NCI-H2227 (cell line): ENCODE data around the gene IGFBP7.

Experiments
- DNase-seq: peaks from one replicate; lab custom pipeline; 2025; ENCODE audit not compliant: unreplicated experiment; lab: John Stamatoyannopoulos, UW

Gene IGFBP7, protein sequence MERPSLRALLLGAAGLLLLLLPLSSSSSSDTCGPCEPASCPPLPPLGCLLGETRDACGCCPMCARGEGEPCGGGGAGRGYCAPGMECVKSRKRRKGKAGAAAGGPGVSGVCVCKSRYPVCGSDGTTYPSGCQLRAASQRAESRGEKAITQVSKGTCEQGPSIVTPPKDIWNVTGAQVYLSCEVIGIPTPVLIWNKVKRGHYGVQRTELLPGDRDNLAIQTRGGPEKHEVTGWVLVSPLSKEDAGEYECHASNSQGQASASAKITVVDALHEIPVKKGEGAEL

DNA sequence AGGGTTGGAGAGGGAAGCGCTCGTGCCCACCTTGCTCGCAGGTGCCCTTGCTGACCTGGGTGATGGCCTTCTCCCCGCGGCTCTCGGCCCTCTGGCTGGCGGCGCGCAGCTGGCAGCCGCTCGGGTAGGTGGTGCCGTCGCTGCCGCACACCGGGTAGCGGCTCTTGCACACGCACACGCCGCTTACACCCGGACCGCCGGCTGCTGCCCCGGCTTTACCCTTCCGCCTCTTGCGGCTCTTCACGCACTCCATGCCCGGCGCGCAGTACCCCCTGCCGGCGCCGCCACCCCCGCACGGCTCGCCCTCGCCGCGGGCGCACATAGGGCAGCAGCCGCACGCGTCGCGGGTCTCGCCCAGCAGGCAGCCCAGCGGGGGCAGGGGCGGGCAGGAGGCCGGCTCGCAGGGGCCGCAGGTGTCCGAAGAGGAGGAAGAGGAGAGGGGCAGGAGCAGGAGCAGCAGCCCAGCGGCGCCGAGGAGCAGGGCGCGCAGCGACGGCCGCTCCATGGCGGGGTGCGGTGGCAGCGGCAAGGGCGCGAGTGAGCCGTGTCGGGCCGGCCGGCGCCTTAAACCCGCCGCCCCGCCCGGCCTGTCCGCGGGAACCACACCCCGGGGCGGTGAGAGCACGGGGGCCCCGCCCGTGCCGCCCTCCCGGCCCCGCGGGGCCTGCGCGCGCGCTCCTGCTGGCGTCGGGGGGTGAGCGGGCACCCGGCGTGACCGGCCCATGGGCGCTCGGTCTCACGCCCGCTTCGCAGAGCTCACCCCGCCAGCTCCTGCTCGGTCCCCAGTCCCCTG, at the start of gene IGFBP7:
Gene IGFBP7, minus strand, starts transcription at position 539 of the 793 bp plus-strand sequence. Its CDS starts 34 bp downstream, at position 505.
- DNase-seq = no peak

DNA sequence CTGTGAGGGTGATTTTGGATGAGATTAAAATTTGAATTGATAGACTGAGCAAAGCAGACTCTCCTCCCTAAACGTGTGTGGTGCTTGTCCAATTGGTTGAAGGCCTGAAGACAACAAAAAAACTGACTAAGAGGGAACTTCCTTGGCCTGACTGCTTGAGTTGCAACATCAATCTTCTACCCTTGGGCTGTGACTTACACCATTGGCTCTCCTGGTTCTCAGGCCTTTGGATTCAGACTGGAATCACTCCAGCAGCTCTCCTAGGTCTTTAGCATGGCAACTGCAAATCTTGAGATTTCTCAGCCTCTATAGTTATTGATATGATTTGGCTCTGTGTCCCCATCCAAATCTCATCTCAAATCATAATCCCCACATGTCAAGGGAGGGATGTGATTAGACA, 49.7 kb upstream of the IGFBP7 start:
- DNase-seq = no peak

DNA sequence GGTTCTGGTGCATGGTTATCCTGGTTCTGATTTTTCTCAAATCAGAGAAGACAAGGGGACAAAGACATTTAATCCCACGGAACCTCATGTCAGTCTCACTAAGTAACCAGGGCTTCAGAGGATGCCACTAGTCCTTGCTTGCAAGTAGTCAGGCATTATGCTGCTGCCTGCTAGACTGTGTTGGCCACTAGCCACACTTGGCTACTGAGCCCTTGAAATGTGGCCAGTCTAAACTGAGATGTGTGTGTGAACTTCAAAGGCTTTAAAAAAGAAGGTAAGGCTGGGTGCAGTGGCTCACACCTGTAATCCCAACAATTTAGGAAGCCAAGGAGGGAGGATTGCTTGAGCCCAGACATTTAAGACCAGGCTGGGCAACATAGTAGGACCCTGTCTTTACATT, 48.6 kb upstream of the IGFBP7 start:
- no peak for DNase-seq

DNA sequence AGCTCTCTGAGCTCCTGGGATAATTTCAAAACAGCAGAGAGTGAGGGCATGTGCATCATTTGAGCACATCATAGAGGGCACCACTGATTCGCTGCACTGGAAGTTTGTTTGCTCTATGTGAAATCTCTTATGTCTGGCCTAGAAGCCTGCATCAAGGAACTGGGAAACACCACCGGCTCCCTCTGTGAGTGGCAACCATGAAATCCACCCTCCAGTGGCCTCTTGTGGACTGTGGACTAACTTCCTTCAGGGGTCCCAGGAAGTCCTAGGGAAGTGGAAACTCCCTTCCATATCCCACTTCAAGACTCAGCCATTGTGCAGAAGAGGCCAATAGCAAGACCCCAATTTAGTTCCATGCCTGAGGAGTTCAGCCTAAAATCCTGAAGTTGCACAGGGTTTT, 48.0 kb upstream of the IGFBP7 start:
- no peak for DNase-seq

DNA sequence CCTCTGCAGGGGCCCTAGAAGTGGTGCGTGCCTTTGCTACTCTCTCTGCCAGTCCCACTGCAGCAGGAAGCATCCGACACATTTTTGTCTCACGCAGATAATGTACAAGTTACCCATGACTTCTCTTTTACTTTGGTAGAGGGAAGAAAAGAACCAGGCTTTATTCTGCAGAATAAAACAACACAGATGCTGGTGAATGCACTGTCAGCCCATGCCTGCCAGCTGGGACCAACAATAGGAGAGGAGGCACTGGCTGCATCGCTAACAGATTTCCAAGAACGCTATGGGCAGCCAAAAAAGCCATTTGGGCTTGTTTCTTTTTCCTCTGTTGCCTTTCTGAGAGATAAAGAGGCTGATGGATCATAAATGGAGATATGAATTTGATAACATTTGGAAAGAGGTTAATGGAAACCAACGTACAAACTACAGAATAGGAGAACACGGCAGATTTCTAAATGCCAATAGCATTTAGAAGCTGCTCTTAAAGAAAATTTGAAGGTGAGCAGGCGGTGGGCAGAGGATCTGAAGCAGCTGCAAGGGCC, 47.5 kb upstream of the IGFBP7 start:
- no peak for DNase-seq

DNA sequence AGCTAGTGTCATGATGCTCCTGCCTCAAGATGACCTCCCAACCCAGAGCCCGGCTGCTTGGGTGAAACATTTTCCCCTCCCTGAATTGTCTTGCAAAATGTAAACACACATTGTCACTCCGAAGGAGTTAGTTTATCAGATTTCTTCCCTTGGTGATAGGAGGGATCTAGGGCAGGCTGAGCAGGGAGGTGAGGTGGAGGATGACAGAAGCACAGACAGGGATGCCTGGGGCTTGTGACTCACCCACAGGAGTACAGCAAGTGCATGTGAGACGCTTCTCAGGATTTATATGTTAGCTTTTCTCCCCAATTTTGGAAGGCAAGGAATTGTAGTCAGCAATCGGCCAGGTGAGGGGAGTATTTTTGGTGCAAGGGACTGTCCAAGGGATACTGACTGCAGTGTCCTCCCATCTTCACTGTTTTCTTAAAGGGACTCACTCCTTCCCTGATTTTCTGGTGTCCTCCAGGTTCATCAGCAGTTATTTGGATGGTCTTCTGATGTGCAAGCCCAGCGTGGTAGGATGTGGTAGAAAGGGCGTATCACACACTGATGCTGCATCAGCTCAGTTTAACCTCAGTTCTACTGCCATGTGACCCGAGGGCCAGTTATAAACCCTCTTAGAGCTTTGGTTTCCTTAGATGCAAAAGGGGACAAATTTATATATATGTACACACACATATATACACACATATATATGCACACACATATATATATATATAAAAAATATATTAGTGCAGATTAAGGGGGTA, 46.2 kb upstream of the IGFBP7 start:
- no peak for DNase-seq

DNA sequence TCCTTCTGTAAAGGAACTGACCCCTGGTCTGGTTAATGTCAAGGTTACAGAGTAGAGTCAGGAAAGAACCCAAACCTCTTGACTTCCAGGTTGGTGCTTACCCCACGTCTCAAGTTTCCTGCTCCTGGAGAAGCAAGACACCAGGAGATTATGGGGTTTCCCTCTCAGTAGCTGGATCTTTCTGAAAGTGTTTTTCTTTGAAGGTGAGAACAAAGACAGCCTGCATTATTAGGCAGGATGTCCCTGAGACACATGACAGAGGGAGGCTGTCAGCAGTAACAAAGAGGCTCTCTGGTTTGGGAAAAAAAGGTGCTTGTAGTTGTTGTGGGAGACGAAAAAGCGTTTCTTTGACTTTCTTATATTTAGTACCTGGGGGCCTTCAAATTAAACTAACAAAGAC, 44.7 kb upstream of the IGFBP7 start:
- no peak for DNase-seq

DNA sequence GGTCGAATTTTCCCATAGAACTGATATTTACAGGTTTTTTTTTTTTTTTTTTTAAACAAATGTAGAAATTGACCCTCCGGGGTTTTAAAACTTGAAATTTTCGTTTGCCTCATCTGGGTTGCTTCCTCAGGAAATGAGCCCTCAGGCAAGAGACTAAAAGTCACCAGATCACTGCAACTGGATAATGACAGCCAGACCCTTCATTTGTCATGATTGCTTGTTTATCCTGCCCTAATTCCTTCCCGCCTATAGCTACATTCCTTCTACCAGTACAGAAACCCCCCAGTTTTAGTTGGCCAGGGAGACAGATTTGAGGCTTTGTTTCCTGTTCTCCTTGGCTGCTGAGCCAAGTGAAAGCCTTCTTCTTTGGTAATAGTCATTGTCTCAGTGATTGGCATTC, 44.0 kb upstream of the IGFBP7 start:
- no peak for DNase-seq

DNA sequence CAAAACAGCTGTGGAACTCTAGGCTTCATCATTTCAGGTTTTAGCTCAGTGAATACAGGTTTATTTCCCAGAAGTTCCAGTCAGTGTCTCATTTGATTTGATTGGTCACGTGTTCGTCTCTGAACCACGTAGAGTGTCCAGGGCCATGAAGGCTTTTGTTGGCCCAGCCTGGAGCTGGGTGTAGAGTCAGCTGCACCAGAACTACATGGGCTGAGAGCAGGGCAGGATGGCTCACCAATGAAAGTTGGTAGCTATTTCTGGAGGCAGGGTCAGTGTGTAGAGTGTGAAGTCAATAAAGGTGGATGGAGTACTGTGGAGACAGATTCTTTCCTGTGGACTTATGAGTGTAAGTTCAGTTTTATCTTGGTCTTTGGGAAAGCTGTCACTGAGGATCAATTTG, 43.0 kb upstream of the IGFBP7 start:
- no peak for DNase-seq

DNA sequence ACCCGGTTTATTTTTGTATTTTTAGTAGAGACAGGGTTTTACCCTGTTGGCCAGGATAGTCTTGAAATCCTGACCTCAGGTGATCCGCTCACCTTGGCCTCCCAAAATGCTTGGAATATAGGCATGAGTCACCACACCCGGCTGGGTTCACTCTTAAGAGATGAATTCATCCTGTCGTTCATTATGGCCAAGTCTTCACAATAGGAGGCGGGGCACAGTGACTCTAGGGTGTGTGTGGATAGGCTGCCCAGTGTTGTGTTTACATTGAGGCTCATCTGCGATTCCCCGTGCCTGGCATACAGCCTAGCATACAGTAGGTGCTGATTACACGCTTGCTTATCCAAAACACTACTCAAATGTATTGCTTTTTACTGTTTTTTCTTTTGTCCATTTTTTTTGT, 41.3 kb upstream of the IGFBP7 start:
- no peak for DNase-seq

DNA sequence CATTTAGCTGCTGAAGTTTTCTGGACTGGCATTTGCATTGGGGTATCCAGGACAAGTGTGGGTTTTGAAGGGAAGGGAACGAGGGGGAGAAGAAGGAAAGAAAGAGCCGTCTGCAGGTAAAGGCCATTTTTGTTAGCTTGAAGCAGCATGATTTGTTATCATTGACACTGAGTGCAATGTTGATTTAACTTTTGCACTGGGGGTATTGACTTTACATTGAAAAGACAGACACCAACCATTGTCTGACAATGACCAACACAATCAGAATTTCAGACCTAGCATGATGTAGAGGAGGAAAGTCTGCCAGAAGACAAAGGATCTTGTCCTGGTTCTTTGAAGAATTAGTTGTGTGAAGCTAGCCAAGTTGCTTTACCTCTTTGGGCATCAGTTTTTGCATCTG, 39.6 kb upstream of the IGFBP7 start:
- no peak for DNase-seq

DNA sequence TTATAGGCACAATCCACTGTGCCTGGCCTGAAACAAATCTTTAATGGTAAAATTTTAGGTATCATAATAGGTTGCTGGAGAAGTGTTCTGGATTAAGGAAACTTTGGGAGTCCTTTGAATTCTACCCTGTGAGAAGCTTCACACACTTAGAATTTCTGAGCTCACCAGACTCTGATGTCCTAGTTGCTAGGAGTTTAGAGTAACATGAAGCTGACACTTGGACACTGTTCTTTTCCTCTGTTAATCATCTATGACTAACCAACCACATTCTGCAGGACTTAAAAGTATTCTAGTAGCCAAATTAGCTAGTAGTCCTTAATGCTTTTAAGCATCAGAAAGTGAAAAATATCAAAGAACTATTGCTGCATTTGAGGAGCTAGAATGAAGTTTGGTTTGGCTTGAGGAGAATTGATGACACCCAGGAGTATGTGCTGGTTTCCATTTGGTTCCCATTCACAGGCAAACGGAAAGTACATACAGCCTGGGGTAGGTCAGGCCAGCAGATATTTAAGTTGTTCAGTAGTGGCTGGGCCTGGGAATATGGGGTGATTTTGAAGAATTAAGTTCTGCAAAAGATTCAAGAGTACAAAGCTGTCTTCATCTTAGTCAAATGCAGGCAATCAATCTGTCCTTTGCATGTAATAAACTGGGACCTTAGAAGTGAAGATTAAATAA, 38.8 kb upstream of the IGFBP7 start:
- DNase-seq = no peak

DNA sequence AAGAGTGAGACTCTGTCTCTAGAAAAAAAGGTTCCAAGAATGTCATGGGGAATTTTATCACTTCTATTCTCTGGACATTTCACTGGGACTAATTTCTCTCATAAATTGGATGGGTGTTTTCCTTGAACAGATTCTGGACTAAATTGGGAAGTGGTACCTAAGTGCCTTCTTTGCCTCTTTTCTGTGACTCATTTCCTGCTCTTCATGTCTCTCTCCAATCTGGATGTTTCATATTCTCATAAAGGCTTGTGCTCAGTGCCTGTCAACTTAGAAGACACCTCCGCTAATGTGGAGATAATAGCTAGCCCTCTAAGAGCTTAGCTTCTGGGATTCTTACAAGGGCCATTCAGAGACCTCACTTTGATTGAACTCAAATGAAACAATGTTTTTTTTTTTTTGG, 38.0 kb upstream of the IGFBP7 start:
- no peak for DNase-seq

DNA sequence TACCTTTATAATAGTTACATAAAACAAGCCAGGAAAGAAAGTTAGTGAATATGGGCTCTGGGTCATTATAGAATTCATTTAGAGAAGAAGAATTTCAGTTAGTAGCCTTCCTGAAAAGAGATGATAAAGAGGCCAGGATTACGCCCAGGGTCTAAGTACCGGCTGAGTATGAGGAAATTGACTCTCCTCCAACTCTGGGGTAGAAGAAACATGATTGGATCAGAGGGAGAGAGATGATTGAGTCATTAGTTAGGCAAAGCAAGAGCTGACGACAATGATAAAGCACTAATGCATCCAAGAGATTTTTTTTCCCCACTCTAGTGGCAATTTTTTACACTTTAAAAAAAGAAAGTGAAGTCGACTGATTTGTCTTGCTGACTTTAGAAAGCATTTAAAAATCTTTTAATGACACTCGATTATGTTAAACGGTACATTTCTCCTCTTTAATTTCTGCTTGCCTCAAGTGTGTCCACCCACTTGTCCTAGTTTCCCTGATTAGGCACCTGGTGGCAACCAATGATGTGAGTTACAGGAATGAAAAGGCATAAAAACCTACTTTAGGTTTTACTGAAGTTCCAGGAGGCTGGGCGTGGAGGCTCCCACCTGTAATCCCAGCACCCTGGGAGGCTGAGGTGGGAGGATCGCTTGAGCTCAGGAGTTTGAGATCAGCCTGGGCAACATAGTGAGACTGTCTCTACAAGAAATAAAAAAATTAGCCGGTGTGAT, 37.3 kb upstream of the IGFBP7 start:
- no peak for DNase-seq

DNA sequence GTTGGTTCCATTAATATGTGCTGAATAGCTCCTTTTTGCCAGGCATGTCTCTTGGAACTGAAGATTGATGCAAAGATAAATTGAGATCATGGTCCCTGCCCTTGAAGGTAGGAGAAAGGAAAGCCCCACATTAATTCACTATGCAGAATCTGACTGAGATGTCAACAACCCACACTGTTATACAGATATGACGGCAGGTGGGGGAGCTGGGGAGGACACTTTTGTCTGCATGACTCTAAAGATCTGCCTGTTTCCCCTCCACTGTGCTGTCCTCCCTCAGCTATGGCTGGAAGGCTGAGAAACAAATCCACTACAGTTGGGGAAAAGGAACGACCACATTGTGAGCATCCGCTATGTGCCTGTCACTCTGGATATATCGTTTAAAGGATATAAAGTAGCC, 36.3 kb upstream of the IGFBP7 start:
- no peak for DNase-seq

DNA sequence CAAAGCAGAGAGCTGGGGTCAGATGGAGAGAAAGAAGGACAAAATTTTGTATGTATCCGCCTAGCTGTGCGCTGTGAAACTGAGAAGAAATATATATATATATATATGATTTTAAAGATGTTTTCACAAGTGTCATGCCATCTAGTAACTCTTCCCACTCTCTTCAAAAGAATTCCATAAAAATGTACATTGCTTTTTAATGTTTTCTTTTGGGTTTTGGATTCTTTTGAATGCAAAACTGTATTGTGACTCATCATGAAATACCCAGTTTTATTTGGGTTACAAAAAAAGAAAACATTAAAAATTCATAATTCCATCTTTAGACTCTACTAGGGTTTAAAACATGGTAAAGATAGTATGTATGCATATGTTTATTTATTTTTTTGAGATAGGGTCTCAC, 34.3 kb upstream of the IGFBP7 start:
- DNase-seq = no peak

DNA sequence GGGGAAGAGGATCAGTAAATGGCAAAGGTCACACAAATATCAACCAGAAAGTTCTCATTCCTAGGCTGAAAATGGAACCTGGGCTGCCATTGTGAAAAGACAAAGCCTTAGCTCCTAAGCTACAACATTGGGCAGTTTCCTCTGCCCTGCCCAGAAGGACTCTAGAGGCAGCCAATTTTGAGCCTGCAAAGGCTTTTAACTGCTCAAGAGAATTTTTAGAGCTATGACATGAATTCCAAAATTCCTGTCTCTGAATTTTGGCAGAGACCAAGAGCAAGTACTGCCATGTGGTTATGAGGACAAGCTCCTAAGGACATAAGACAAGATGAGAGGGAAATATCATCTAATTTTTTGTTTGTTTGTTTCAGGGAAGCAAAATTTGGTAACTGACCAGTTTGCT, 29.6 kb upstream of the IGFBP7 start:
- DNase-seq = no peak

DNA sequence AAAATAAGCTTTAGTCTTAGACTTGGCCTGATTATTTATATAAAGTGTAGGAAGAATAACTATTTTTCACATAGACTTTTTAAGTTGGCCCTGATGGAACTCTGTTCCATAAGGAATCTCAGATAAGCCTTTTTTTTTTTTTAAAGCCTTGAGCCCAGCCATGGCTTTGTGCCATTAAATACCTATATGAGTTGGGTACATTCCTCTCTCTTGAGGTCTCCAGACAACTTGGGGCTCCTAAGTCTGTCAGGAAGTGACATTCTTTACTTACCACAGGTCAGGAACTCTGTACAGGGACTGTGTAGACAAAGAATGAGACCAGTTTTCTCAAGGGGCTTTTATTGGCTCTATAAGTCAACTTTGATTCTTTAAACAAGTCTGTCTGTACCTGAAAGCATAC, 27.1 kb upstream of the IGFBP7 start:
- no peak for DNase-seq

DNA sequence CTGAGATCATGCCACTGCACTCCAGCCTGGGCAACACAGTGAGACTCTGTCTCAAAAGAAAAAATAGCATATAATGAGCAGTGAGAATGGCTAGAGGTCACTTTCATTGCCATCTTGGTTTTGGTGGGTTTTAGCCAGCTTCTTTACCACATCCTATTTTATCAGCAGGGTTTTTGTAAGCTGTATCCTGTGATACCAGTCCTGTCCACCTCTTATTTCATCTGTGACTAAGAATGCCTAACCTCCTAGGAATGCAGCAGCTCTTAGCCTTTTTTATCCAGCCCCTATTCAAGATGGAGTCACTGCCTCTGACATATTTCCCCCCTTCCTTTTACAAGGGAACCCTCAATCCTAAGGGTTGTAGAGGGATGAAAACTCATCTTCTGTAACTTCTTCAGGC, 26.1 kb upstream of the IGFBP7 start:
- DNase-seq = no peak

DNA sequence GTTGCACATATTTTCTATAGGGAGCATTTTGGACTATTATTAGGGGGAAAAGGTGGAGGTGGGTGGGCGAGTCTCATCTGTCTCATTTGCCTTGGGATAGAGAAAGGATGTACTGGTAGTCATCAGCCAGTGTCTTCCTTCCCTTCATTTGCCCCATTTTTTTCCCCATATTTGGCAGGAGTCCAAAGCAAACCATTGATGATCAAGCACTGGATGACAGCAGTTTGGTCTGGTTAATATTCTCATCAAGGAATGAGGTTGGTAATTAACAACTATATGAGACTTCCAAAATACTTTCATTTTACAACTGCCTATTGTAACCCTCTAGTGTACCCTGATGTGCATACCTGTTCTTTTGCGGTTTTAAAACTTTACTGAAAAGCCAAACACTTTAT, 22.6 kb upstream of the IGFBP7 start:
- no peak for DNase-seq
